GM18499 (cell line): ENCODE results near the gene CLCNKB.
"Not testable (repeated sequence)": the region's sequence is repeated elsewhere in the genome, so short reads cannot be mapped to it uniquely, and the experiment has no call there.

Source experiments
- ATAC-seq: cut with Tn5 transposase; IDR thresholded peaks from one replicate; pipeline ENCODE4 v1.9.1; 2021; ENCODE audit warnings: moderate number of reproducible peaks; ENCODE audit not compliant: insufficient read depth, unreplicated experiment

The CLCNKB gene

DNA sequence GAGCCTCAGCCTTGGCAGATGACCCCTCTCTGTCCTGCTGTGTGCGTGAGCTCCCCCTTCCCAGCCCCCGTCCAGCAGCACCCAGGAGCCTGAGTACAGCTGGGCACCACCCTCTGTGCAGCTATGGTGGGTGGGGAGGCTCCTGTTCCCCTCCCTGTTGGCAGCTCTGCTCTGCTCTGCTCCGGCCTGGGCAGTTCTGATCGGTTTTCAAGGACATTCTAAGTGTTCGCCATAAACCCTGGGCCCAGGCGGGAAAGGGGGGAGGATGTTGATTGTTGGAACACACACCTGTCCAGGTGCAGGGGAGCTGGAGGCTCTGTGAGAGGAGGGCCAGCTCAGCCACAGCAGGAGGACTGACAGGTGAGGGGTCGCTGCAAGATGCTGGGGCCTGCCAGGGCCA, at the start of gene CLCNKB:
Gene CLCNKB (plus strand): TSS at position 262 of the 400 bp plus-strand sequence. CDS start 711 bp downstream, outside the sequence.
- ATAC-seq: no peak

DNA sequence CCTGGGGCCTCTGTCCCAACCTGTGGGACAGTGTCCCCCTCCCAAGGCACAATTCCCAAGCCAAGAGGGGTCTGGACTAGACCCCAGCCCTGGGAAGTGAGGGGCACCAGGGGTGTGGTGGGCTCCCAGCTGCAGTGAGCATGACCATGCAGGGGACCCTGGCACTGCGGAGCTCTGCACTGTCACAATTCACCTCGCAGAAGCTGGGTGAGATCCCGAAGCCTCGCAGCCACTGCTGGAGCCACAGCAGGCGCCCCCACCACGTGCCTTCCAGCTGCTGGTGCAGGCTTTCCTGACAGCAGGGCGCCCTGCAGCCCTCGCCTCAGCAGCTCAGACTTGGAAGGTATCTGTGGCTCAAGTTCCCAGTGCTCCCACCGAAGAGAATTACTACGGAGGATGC, 49.5 kb upstream of the CLCNKB start:
- no peak for ATAC-seq

DNA sequence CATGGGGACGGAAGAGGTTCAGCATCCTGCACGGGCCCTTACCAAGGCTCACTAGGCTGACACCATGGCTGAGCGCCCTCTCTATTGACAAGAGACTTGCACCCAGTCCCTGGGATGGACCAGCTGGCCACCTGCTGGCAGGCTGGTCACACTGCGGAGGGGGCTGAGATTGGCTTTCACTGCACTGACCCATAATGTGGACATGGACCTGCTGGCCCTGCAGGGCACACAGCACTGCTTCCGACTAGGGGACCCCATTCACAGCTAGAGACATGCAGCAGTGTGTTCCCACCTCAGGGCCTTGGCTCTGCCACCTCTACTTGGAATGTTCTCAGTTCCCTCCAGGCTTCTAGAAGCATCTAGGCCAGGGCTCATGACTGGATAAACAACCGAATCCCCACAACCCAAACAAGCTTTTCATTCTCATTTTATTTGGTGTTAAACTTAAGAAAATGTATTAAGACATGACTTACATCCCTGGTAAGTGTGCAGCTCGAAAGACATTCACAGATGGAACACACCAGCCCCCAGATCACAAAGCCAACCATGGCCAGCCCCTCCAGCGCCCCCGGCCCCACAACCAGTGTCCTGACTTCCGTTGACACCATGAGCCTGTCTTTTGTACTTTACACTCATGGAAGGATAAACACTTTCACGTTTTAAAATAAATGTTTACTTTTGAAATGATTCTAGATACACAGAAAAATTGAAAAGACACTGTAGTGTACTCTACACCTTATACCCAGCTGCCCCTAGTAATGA, 48.8 kb upstream of the CLCNKB start:
- no peak for ATAC-seq

DNA sequence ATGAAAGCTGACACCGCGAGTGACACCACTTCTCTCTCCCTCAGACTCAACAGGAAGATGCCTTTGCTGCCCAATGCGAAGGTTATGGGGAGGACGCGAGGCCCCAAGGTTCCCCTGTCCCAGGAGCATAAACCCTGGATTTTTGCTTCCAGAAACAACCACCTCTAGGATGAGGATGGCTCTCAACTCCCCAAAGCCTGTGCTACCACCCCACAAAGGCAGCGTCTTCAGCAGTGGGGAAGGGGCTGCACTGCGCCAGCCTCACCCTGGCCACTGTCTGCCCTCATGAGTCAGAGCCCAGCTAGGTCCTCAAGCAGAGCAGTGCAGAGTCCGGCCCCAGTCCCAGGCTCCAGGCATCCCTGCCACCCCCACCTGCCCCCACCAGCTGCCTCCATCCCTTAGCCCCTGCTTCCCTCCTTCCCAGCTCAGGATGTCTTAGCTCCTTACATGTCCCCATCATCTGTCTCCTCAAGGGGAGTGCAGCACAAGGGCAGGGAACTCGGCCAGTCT, 46.5 kb upstream of the CLCNKB start:
- no peak for ATAC-seq

DNA sequence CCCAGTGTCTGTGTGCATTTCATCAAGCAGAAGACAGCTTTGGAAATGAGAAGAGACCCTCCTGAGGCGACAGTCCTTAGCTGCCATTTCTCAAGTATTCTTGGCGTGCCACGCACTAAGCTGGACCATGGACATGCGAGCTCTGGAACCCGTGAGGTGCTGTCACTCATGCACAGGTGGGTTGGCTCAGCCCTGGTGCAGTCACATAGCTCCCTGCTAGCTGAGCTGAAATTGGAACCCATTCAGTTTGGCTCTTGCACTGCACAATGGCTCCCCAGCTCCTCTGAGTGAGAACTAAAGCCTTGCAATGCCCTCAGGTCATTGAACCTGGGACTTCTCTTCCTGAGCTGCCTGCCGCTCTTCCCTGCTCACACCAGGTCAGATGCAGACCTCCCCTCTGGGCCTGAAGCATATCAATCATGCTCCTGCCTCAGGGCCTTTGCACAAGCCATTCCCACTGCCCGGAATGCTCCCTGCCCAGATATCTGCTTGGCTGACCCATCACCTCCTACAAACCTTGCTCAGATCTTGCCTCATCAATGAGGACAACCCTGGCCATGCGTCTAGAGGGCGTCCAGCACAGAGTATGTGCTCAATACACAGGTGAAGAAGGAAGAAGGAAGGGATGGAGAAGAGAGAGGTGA, 45.8 kb upstream of the CLCNKB start:
- no peak for ATAC-seq

DNA sequence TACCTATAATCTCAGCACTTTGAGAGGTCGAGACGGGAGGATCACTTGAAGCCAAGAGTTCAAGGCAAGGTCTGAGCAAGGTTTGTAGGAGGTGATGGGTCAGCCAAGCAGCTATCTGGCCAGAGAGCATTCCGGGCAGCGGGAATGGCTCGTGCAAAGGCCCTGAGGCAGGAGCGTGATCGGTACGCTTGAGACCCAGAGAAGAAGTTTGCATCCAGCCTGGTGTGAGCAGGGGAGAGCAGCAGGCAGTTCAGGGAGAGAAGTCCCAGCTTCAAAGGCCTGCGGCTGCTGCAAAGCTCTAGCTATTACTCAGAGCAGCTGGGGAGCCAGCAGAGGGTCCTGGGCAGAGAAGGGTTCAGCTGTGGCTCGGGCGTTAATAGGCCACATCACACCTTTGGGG, 44.7 kb upstream of the CLCNKB start:
- ATAC-seq: no peak

DNA sequence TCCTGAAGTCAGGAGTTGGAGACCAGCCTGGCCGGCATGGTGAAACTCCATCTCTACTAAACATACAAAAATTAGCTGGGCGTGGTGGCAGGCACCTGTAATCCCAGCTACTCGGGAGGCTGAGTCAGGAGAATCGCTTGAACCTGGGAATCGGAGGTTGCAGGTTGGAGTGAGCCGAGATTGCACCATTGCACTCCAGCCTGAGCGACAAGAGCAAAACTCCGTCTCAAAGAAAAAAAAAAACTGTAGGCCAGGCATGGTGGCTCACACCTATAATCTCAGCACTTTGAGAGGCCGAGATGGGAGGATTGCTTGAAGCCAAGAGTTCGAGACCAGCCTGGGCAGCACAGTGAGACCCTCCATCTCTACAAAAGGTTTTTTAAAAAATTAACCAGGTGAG, 42.3 kb upstream of the CLCNKB start:
- not testable (repeated sequence) for ATAC-seq

DNA sequence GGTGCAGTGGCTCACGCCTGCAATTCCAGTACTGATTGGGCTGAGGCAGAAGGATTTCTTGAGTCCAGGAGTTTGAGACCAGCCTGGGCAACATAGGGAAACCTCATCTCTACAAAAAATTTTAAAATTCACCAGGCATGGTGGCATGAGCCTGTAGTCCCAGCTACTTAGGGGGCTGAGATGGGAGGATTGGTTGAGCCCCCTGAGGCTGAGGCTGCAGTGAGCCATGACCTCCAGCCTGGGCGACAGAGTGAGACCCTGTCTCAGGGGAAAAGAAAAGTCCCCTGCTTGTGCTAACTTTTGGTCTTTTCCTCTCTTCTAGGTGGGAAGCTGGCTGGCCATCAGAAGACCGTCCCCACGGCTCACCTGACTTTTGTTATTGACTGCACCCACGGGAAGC, 38.0 kb upstream of the CLCNKB start:
- no peak for ATAC-seq

DNA sequence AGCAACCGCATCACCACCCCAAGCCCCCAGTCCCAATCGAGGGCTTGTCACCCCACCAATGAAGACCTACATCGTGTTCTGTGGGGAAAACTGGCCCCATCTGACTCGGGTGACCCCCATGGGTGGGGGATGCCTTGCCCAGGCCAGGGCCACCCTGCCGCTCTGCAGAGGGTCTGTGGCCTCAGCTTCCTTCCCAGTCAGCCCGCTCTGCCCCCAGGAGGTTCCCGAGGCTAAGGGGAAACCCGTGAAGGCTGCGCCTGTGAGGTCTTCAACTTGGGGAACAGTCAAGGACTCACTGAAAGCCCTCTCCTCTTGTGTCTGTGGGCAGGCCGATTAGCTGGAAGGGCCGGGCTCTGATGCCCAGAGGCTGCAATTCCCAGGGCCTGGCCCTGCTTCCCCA, 37.6 kb upstream of the CLCNKB start:
- ATAC-seq: no peak

DNA sequence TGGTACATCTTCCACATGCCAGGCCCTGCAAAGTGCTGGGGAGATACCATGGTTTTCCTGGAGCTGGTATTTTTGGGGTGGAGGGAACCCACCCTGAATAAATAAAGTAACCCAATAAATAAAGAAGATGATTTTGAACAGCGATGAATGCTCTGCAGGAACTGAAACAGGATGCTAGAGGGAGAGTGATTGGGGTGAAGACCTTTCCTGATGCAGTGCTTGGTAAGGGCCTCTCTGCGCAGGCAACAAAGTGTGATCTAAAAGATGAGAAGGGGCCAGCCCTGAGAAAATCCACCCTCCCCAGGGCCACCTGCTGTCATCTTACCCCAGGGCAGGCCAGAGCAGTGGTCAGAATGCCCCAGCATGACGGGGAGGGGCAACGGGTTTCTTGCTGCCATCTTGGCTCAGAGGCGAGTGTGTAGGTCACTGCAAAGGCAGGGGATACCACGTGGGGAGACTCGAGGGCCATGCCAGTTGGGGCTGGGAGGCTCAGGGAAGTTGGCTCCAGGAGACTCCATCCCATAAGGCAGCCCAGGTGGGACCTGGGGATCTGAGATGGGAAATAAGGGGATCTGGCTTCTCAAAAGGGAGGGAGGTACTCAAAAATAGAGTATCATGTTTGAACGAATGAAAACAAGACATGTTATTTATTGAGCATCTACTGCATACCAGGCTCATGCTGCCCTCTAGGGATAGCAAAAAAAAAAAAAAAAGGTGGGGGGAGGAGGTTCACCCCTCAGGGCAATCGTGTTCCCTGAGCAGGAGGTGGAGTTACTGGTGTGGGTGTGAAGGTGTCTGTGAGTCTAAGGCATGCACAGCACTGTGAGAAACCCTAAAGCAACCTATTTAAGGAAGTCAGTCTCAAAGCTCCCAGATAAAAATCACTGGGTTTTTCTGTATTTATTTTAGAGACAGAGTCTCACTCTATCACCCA, 36.8 kb upstream of the CLCNKB start:
- ATAC-seq: no peak

DNA sequence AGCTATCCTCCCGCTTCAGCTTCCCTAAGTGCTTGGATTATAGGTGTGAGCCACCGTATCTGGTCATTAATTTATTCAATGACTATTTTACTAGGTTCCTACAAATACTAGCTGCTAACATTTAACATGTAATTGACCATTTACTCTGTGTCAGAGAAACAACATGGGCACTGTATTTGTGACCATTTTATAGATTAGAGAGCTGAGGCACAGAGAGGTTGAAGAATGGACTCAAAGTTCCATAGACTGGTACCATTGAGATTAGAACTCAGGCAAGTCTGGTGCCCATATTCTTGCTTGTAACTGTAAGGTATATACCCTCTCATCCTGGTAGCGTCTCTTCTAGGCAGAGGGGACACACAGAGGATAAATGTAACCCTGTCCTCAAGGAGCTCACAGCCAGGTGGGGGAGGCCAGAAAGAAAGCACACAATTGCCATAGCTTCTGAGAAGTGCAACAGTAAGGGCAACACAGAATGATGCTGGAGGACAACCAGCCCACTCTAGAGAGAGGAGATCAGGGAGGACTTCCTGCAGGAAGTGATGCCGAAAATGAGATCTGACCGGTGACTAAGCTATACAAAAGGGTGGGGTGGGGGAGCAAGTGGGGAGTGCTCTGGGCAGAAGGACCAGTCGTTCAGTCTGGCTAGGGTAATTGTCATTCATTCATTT, 35.8 kb upstream of the CLCNKB start:
- ATAC-seq: no peak

DNA sequence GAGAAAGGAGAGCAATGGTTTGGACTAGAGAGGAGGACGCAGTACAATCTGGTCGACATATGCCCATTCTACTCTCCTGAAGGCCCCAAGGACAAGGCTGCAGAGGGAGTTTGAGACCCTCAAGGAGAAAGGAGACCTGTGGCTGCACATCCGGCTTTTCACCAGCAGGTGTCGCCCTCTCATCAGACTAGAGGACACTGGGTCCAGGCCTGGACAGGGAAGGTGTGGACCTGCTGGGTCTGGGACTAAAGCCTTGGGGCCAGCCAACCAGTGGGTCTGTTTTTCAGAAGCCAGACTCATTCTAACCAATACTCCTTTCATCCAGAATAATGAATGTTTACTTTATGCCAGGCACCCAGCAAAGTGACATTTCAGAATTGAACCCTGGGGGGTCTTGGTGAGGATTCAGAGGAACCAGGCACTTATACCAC, 34.5 kb upstream of the CLCNKB start:
- no peak for ATAC-seq

DNA sequence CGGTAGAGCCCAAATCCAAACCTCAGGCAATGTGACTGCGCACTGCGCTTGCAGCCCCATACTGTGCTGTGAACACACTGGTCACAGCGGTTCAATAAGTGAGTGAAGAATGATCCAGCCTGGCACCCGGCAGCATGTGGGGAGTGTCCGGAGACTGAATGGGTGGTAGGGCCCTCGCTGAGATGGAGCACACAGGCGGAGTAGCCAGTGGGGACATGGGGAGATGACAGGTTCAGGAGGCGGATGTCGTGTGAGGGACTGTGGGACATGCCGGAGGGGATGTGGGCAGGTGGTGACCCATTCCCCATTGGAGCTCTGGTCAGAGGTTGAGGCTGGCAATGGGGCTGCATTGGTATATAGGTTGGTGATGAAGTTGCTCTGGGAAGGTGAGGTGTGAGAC, 33.9 kb upstream of the CLCNKB start:
- ATAC-seq: no peak

DNA sequence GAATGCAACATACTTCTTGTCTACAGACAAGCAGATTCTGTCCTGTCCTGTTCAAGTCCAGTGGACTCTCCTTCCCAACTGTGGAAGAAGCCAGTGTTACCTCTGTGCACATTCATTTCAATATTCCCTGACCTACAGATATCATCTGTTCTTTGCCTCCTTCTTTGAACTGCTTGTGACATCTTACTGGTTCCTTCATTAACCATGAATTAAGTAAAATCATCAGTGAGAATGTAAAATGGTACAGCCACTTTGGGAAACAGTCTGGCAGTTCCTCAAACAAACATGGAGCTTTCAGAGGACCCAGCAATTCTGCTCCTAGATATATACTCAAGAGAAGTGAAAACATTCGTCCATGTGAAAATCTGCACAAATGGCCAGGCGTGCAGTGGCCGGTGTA, 32.7 kb upstream of the CLCNKB start:
- ATAC-seq: no peak

DNA sequence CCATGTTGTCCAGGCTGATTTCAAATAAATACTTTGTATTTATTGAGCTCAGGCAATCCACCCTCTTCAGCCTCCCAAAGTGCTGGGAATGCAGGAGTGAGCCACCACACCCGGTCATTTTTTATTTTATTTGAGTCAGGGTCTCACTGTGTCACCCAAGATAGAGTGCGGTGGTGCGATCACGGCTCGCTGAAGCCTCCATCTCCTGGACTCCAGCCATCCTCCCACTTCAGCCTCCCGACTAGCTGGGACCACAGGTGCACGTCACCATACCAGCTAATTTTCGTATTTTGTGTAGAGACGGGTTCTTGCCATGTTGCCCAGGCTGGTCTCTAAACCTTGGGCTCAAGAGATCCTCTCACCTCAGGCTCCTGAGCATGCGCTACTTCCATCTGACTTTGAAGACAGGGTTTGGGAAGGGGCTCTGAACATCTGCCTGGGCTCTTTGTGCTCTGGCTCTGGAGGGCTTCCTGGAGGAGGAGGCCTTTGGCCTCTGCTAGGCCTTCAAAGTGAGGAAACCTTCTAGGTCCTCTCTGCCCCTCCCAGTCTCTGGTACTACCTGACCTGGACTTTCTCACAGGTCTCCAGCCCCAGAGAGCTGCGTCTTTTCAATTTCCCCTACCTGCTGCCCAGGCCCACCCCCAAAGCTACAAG, 31.5 kb upstream of the CLCNKB start:
- no peak for ATAC-seq

DNA sequence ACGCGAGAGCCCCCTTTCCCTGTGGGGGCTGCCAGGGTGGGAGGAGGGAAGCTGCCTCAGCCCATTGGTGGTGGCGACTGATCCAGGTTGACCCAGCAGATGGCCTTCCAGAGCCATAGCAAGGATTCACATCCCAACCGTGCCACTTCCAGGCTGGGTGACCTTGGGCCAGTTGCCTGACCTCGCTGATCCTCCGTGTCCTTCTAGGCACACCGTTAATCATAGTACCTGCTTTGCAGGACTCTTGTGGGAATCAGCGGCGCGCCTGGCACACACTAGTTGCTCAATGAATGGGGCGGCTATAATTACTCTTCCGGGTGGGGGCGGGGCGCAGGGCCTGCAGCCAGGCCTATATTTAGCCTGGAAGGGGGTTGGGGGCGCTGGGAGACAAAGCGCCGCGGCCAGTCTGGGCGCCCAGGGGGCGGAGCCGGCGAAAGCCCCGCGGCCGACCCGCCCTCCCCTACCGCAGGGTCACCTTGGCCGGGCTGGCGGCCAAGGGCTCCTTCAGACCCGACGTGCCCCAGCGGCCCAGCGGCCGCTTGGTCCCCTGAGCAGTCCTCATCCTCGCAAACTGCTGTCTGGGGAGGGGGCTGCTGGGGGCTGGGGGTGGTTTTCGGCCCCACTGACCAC, 30.9 kb upstream of the CLCNKB start:
- ATAC-seq: no peak

DNA sequence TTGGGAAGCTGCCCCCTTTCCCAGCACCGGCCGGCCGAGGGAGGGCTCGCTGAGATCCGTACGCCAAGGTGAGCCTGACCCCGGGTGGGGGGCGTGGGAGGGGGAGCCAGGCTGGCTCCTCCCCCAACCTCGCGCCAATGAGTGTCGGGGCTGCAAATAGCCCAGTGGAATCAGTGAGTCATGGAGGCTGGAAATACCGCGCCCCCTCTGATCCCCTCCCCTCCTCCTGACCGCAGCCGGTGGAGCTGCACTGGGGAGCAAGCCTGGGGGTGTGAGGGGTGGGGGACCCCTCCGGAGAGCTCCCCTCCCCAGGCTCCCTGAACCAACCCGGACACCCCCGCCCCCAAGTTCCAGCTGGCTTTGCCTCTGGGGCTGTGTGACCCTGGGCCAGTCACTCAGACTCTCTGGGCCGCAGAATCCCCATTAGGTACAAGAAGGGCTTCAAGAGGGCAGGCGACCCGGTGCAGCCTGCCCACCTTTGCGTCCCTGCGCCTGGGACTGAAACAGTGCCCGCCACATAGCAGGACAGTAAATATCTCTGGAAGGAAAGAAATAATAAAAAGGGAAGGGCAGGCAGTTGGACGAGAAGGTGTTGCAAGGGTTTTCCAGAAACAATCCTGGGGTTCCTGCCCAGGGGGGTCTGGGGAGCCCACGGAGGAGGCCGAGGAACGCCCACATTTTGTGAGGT, 30.2 kb upstream of the CLCNKB start:
- ATAC-seq: no peak

DNA sequence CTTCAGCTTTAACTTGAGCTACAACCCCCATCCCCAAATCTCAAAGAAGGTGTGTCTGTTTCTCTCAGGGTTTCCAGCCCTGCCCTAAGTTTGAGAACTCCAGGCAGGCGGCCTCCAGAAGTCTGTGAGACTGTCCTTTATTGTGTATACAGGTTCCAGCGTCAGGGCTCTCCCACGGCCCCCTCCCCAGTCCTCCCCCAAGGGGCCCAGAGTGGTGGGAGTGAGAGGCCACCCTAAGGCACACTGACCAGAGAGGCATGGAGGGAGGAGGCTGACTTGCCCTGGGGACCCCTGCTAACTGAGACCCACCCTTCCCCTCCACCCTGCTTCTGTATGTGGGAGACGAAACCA, 29.7 kb upstream of the CLCNKB start:
- no peak for ATAC-seq
